HG02623 (cell line): ENCODE data around the gene ARHGEF18.
"Not testable (repeated sequence)": the region's sequence is repeated elsewhere in the genome, so short reads cannot be mapped to it uniquely, and the experiment has no call there.

Experiments
- ATAC-seq: cut with Tn5 transposase; IDR thresholded peaks from one replicate; pipeline ENCODE4 v1.9.1; 2021; ENCODE audit warnings: moderate library complexity; ENCODE audit not compliant: unreplicated experiment

The ARHGEF18 gene

DNA sequence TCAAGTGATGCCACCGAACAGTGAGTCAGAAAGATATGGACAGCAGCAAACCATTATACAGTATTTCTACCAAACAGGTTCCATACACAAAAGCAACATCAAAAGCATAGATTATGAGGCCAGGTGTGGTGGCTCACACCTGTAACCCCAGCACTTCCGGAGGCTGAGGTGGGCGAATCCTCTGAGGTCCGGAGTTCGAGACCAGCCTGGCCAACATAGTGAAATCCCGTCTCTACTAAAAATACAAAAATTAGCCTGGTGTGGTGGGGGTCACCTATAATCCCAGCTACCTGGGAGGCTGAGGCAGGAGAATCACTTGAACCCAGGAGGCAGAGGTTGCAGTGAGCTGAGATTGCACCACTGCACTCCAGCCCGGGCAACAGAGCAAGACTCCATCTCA, 1.7 kb upstream of the ARHGEF18 start:
- not testable (repeated sequence) for ATAC-seq

DNA sequence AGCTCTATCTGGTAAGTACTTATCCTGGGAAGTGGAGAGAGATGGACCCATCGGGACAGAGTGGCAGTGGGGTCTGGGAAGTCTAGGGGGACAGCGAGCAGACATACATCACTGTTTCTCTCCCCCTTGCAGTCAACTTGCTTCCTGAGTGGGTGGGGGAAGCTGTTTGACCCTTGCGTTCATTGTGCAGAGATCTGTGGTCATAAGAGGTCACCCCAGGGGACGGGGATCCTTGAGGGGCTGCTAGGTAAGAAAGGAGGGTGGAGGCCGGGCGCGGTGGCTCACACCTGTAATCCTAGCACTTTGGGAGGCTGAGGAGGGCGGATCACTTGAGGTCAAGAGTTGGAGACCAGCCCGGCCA, 474 bp downstream of the ARHGEF18 start:
- ATAC-seq = no peak

DNA sequence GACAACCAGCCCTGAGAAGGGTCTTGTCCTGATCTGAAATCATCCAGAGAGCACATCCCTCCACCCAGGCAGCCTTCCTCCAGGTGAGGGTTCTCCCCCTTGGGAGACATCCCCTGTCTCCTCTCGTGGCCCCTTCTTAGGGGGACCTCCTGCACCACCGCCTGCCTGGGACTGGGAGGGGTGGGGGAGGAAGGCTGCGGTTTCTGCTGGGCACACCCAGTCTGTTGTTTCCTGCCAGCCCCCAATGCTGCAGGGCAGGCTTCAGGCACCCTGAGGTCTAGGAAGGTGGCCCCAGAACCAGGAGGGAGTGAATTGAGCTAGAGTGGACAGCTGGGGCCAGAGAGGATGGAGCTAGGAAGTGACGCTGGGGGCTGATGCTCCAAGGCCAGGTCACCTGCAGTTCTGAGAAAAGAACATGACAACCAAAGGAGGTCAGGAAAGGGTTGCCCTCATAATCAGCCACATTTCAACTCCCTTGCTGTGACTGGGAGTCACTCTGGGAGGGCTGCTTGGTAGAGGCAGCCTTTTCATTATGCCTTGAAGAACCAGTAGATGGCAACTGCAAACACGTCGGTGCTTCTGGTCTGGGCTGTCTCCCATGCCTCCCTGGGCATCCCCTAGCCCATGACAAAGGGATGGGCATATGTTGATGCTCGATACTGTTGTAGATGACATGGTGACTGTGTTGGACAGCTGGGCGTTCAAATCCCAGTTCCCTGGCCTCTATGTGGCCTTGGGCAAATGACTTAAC, 1.4 kb downstream of the ARHGEF18 start:
- ATAC-seq = no peak

DNA sequence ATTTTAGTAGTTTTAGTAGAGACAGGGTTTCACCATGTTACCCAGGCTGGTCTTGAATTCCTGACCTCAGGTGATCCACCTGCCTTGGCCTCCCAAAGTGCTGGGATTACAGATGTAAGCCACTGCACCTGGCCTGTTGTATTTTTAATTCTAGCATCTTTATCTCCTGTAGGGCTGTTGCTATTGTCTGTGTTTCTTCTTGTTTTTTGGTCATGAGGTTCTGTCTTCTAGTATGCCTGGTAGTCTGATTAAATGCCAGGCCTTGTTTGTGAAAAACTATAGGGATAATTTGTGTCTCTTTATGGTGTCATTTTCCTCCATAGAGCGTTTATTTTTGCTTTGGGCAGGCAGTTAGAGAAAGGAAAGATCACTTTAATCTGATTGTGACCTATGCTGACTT, 3.1 kb downstream of the ARHGEF18 start:
- no peak for ATAC-seq

DNA sequence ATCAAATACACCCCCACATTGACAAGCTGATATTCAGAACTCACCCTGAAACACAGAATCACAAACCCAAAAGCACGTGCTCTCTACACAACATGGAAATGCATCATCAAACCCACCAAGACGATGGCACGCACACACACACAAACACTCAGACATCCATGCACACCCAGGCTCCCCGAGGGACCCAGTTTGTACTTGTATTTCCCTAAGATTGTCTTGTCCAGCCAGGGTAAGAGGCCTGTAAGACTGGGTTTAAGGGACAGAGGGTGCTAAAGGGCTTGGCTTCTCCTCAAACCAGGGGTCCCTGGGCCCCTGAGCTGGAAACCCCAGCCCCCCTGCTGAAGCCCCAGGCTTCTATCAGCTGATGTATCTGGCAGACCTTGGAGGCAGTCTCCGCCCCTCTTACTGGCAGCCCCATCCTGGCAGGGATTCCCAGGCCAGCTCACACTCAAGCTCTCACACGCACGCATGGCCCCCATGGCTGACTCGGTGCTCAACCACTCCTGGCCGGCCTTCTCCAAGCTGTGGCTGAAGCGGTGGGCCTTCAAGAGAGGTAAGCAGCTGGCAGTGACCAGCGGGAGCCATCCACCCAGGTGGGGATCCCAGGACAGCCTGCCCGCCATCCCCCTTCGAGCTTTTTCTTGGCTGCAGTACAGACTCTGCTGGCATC, 6.5 kb downstream of the ARHGEF18 start:
- no peak for ATAC-seq

DNA sequence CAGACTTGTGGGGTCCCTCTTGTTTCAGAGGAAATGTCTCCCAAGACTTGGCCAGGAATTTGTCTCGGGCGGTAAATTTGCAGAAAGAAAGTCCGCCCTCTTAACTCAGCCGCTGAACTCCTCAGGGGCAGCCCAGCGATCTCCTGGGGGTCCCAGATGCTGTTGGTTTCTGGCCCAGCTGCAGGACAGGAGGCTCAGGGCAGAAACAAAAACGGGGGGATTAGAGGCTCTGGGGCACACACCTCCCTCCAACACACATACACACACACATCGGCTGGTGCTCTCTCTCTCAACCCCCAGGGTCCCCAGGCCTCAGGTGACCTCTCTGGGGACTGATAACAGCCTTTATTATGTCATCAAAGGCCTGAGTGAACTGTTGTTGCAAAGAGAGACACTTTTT, 7.1 kb downstream of the ARHGEF18 start:
- ATAC-seq = no peak

DNA sequence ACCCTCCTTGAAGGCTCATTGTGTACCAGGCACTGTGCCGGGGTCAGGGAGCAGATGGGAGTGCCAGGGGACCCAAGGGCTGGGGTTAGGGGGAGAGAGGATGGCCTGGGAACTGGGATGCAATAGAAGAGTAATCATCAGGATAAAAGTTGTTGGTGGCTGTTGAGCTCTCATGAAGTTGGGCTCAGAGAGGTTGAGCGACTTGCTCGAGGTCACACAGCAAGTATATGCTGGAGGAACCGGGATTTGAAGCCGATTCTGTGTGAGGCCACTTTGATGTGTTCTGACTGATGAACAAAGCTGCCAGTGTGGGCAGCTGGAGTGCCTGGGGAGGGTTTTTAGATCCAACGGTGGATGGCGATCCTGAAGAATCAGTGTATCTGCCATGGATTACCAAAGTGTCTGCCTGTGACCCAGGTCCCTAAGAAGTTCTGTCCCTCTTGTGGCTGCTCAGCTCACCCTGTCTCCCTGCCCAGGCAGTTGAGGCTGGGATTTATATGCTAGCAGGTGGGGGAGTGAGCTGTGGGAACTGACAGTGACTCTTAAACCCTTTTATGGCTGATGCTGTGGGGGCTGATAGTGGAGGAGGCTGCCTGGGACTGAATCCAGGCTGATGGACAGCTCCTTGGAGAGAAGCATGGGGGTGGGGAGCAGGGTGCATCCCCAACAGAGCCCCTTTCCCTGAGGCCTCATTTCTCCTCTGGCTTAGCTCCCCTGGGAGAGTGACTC, 8.3 kb downstream of the ARHGEF18 start:
- no peak for ATAC-seq

DNA sequence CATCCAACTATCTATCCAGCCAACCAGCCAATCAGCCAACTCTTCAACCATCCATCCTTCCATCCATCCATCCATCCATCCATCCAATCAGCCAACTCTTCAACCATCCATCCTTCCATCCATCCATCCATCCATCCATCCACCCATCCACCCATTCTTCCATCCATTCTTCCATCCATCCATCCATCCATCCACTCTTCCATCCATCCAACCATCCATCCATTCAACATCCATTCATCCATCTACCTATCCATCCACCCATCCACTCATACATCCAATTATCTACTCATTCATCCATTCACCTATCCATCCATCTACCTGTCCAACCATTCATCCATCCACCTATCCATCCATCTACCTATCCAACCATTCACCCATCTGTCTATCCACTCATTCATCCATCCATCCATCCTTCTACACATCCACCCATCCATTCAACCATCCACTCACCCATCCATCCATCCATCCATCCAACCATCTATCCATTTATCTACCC, 9.4 kb downstream of the ARHGEF18 start:
- ATAC-seq = no peak

DNA sequence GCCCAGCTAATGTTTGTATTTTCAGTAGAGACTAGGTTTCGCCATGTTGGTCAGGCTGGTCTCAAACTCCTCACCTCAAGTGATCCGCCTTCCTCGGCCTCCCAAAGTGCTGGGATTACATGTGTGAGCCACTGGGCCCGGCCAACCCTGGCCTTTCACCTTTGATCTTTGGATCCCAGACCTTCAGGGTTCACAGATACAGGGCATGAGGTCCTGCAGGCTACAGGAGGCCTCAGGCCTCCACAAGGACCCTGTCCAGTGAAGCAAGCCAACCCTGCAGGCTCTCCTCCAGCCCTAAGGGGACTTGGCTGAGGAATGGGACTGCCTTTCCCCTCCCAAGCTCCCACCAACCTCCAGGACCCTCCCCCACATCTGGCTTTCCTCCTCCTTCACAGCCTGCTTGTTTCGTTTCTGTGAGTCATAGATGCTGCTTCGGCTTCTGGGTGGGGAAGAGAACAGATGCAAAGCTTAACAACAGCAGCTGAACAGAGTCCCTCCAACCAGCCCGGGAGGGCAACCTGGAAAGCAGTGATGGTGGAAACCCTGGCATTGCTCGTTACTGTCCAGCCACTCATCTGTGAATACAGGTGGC, 11.8 kb downstream of the ARHGEF18 start:
- ATAC-seq = no peak

DNA sequence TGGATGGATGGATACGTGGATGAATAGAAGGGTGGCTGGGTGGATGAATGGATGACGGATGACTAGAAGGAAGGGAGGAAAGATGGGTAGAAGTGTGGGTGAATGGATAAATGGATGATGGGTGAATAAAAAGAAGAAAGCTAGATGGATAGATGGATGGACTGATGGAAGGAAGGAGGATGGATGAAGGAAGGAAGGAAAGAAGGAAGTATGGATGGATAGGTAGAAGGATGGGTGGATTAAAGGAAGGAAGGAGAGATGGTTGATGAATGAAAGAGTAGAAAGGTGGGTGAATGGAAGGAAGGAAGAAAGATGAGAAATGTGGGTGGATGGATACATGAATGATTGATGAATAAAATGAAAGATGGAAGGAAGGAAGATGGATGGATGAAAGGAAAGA, 14.5 kb downstream of the ARHGEF18 start:
- no peak for ATAC-seq

DNA sequence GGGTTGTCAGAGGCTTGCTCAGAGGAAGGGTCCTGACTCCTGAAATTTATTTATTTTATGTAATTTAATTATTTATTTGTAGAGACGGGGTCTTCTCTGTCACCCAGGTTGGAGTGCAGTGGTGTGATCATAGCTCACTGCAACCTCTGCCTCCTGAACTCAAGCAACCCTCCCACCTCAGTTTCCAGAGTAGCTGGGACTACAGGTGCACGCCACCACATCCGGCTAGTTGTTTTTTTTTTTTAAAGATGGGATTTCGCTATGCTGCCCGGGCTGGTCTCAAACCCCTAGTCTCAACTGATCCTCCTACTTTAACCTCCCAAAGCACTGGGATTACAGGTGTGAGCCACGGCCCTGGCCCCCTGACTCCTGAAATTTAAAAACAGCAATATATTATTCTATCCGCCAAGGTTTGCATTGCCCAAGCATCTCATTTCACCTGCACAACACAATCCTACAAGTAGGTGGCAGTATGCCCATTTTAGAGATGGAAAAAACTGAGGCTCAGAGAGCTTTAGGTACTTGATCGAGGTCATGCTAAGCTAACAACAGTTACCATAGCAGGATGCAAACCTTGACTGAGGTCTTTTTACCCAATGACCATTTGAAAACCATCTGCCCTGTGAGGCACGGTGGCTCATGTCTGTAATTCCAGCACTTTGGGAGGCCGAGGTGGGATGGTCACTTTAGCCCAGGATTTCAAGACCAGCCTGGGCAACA, 18.1 kb downstream of the ARHGEF18 start:
- ATAC-seq = no peak

DNA sequence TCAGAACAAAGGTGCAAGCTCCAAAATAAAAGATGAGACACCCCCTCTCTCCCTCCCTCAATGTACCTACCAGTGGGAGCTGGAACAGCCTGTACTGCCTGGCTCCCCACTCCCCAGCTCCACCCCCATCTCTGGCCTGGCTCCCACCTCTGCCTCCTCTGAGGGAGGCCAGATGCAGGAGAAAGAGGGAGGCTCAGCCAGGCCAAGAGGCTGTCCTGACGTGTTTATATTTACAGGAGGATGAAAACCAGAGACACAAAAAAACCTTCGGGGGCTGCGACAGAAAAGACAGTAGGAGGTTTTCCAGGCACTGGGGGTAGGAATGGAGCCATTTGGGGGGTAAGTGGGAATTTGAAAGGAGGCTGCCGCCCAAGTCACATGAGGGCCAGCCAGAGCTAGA, 19.7 kb downstream of the ARHGEF18 start:
- ATAC-seq = no peak

DNA sequence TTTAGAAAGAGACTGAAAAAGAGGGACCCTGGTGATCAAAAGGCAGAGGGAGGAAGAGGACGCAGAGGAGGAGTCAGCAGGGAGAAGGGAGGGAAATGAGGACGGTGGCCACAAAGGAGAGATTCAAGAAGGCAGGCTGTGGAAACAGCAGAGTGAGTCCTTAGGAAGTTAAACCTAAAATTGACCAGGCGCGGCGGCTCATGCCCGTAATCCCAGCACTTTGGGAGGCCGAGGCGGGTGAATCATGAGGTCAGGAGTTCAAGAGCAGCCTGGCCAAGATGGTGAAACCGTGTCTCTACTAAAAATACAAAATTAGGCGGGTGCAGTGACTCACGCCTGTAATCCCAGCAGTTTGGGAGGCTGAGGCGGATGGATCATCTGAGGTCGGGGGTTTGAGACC, 20.1 kb downstream of the ARHGEF18 start:
- not testable (repeated sequence) for ATAC-seq

DNA sequence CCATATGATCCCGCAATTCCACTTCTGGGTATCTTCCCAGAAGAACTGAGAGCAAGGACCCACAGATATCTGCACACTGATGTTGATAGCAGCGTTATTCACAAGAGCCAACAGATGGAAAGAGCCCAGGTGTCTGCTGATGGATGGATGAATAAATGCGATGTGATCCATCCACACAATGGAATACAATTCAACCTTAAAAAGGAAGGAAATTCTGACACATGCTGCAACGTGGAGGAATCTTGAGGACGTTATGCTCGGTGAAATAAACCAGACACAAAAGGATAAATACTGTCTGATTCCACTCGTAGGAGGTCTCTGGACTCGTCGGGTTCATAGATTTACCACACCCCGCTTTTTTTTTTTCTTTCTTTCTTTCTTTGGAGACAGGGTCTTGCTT, 21.8 kb downstream of the ARHGEF18 start:
- no peak for ATAC-seq

DNA sequence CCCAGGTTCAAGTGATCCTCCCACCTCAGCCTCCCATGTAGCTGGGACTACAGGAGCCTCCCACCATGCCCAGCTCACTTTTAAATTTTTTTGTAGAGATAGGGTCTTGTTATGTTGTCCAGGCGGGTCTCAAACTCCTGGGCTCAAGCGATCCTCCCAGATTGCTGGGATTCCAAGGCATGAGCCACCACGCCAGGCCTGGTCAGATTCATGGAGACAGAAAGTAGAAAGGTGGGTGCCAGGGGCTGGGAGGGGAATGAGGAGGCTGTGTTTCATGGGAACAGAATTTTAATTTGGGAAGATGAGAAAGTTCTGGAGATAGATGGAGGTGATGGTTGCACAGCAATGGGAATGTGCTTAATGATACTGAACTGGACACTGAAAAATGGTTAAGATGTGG, 22.3 kb downstream of the ARHGEF18 start:
- ATAC-seq = no peak

DNA sequence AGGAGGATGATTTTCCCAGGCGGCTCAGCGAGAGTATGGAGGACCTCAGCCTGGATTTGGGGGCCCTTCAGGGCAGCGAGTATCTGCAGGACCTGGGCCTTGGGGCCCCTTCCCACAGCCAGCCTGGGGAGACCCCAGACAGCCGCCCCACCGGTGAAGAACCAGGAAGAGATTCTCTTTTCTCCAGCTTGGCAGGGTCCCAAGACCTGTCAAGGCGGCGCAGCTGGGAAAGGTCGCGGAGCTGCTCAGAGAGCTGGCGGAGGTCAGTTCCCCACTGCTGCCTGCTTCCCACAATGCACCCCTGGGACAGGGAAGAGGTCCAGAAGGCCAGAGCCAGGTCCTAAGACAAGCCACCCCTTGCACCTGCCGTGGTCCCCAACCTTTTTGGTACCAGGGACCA, 24.1 kb downstream of the ARHGEF18 start:
- ATAC-seq = no peak

DNA sequence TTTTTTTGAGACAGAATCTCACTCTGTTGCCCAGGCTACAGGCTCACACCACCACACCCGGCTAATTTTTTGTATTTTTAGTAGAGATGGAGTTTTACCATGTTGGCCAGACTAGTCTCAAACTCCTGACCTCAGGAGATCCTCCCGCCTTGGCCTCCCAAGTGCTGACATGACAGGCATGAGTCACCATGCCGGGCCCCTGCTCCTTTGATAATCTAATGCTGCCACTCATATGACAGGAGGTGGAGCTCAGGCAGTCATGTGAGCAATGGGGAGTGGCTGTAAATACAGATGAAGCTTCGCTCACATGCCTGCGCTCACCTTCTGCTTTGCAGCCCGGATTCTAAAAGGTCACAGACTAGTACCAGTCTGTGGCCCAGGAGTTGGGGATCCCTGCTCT, 25.1 kb downstream of the ARHGEF18 start:
- no peak for ATAC-seq

DNA sequence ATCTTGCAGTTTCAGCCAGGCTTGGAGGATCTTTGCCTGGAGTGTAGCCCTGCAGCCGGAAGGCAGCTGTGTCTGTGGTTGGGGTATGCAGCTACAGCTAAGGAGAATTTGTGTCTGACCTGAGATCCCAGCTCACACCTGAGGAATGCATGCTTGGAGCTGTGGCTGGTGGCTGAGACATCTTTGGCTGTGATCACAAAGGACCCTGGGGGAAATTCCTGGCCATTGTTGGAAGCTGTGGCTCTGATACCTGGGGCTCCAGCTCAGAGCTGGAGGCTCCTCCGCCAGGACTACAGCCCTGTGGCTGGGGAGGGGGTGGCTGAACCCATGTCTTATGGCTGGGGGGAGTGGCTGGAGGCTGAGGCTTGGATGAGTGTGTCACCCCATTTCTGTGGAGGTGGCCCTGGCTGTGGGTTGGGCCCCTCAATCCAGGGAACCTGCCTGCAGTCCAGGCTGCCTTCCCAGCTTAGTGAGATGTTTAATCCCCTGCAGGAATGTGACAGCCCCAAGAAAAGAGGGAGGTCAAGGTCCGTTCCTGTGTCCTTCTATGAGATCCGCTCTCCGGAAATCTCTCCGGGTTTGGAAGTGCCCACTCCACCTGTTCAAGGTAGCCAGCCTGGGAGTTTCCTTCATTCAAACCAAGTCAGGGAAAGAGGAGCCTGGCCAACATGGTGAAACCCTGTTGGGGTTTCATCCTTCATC, 27.6 kb downstream of the ARHGEF18 start:
- ATAC-seq = no peak

DNA sequence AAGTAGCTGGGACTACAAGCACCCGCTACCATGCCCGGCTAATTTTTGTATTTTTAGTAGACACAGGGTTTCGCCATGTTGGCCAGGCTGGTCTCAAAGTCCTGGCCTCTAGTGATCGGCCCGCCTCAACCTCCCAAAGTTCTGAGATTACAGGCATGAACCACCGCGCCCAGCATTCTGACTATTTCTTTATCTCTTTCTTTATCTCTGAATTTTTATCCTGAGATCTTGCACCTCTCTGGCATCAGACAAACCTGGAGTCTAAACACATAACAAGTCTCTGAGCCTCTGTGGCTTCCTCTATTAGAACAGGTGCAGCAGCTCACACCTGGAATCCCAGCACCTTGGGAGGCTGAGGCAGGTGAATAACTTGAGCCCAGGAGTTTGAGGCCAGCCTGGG, 28.5 kb downstream of the ARHGEF18 start:
- ATAC-seq = no peak

DNA sequence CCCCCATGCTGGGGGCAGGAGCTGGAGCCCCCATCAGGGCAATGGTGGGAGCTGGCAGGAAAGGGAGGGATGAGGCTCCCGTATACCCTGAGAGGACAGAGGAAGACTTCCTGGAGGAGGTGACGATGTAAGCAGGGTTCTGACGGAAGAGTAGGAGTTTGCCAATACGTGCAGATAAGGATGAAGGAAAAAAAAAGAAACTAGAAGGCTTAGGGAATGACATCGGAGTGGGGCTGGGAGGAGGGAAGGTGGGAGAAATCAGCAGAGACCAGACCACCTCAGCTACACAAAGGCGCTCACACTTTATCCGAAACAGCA, 32.3 kb downstream of the ARHGEF18 start:
- no peak for ATAC-seq

DNA sequence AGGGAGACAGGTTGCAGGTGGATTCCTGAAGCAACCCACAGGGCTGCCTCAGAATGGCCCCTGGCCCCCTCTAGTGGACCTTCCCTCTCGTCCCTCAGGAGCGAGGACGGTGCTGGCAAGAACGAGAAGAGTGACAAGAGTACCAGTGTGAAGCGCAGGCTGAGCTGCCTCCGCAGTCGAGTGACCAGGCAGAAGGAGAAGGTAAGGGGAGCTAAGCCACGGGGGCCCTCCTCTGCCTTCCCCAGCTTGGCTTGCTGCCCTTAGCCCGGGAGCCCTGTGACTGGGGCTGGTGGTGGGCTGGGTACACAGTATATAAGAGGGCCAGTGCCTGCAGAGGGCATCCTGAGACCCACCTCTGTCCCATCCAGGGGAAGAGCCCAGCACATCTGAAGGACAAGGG, 34.0 kb downstream of the ARHGEF18 start:
- ATAC-seq = no peak
